Esophagus muscularis mucosa (tissue), 4 donors: ENCODE data around the gene DHX58. TPM values are rescaled to one million over a fixed set of nuclear protein-coding genes. Genes with fewer than 3 reads are reported as not detected.

ENCODE experiments used
- DNase-seq: peaks from one replicate; pipeline ENCODE4 v3.0.0-alpha.2; 2017; ENCODE audit errors: extremely low spot score
- H3K27ac ChIP-seq, 4 donors: fragments of 200-600 bp; sonication (generic); replicated peaks in 1 of 4; 1 replicate in 3 of 4; 2 replicates in 1 of 4; pipeline ENCODE4 v1.5.1; 2016 to 2019; ENCODE audit warnings: mild to moderate bottlenecking in 1 of 4
- H3K27me3 ChIP-seq, 4 donors: fragments of 200-600 bp; sonication (generic); one replicate each; pipeline versions ENCODE4 v1.5.1 to v1.6.0; 2016 to 2019
- H3K36me3 ChIP-seq, 4 donors: fragments of 200-600 bp; sonication (generic); one replicate each; pipeline ENCODE4 v1.5.1; 2016 to 2019
- H3K4me1 ChIP-seq, 4 donors: fragments of 200-600 bp; sonication (generic); one replicate each; pipeline ENCODE4 v1.5.1; 2016 to 2019
- H3K4me3 ChIP-seq, 4 donors: fragments of 200-600 bp; sonication (generic); 1 replicate in 2 of 4; 2 replicates in 2 of 4; pipeline ENCODE4 v1.5.1; 2016 to 2019; ENCODE audit warnings: mild to moderate bottlenecking in 4 of 4, moderate library complexity in 1 of 4
- H3K9me3 ChIP-seq, 4 donors: fragments of 200-600 bp; sonication (generic); 1 replicate in 3 of 4; 2 replicates in 1 of 4; pipeline ENCODE4 v1.5.1; 2016 to 2019
- EP300 ChIP-seq: sonication (generic); formaldehyde crosslinking; IDR thresholded peaks from one replicate; pipeline ENCODE4 v1.6.1; 2017; ENCODE audit warnings: antibody characterized with exemption
- POLR2A ChIP-seq: fragments of 450-650 bp; IDR thresholded peaks from one replicate; pipeline ENCODE4 v1.6.1; 2017; ENCODE audit warnings: antibody characterized with exemption, moderate library complexity, mild to moderate bottlenecking, low read depth
- POLR2AphosphoS5 ChIP-seq, 2 donors: sonication (generic); formaldehyde crosslinking; IDR thresholded peaks; one replicate each; pipeline ENCODE4 v1.6.1; 2017; ENCODE audit warnings: antibody characterized with exemption in 2 of 2
- WGBS: methylation state at CpG from one replicate; pipeline ENCODE4 v1.1.5; 2018; 5-methylcytosine and 5-hydroxymethylcytosine counted together
- intact Hi-C: fragments of 100-400 bp; cut with DNase I; formaldehyde crosslinking; loops from one replicate; pipeline ENCODE4 v1.15.1; 2023
- total RNA-seq, 4 donors: library from RNA; depleted of rRNA; stranded (reverse); fragments of >200 nt; gene quantifications; one replicate each; pipeline versions ENCODE4 v1.1.0 to v1.2.1, GENCODE V29; 2016
- TF ChIP-seq, protein P1 (sequence below), 3 experiments: fragments of 200-600 bp in 2 of 3; fragments of 450-650 bp in 1 of 3; sonication (generic) in 2 of 3; IDR thresholded peaks; one replicate each; pipeline ENCODE4 v1.5.1; 2017 to 2019; ENCODE audit warnings: antibody characterized with exemption in 3 of 3, mild to moderate bottlenecking in 2 of 3, moderate library complexity in 1 of 3

DHX58 gene
- total RNA-seq, 4 donors from 2014 or later: 9.6 to 11.7 (median 11.3) TPM

- WGBS: 70% methylated on average over 8 of the region's 8 CpGs
- peaks cover 0 to 64% (median 10%) of the 10 kb centered on the region in 4 donors for H3K27me3 ChIP-seq
Measured at GRCh38 chr17:42096360-42097111, 16.0 kb downstream of the DHX58 start.

DNA sequence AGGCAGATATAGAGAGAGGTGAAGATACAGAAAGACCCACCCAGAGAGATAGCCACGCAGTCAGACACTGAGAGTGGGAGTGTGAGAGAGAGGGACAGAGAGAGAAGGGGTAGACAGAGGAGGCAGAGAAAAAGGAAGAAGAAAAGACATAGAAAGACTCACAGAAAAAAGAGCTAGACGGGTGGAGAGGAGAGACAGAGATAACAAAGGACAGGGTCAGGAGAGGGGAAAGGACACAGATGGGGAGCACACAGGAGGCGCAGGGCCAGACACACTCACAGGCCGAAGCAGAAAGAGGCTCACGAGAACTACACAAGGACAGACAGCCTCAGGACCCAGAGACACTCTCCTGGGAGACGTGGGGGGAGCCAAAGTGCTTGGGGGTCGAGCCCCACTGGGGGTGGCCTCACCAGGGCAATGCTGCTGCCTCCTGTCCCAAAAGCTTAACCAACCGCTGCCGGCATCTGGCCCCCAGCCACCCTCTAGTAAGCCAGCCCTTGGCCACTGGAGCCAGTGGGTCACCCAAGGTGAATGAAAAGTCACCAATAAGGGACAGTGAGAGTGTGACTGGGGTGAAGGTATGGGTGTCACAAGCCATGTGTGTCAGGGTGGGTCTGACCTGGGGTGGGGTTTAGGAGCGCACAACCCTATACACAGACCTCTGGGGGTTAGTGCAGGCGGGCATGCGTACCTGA lies 18.0 kb downstream of the DHX58 start:
- H3K9me3 ChIP-seq: no peaks in the 10 kb centered on the region
- peaks cover 0 to 64% (median 10%) of the 10 kb centered on the region in 4 donors for H3K27me3 ChIP-seq
- TF ChIP-seq, protein P1, sequence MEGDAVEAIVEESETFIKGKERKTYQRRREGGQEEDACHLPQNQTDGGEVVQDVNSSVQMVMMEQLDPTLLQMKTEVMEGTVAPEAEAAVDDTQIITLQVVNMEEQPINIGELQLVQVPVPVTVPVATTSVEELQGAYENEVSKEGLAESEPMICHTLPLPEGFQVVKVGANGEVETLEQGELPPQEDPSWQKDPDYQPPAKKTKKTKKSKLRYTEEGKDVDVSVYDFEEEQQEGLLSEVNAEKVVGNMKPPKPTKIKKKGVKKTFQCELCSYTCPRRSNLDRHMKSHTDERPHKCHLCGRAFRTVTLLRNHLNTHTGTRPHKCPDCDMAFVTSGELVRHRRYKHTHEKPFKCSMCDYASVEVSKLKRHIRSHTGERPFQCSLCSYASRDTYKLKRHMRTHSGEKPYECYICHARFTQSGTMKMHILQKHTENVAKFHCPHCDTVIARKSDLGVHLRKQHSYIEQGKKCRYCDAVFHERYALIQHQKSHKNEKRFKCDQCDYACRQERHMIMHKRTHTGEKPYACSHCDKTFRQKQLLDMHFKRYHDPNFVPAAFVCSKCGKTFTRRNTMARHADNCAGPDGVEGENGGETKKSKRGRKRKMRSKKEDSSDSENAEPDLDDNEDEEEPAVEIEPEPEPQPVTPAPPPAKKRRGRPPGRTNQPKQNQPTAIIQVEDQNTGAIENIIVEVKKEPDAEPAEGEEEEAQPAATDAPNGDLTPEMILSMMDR (IDR thresholded peaks at IDR 0.05): no peak
- TF ChIP-seq POLR2A (no peak), POLR2AphosphoS5 (IDR thresholded peaks at IDR 0.05) (no peak), EP300 (no peak)
- no peaks in the 10 kb centered on the region for H3K36me3 ChIP-seq
- peaks cover 6 to 14% (median 10%) of the 10 kb centered on the region in 4 donors for H3K4me1 ChIP-seq
- no peak overlapping the region for H3K27ac ChIP-seq
- no peak for DNase-seq
- WGBS: 92% methylated on average over 12 of the region's 12 CpGs
- no peak overlapping the region for H3K4me3 ChIP-seq
- intact Hi-C loops: no loop called here

More at GRCh38 chr17:42096360-42097111, 16.0 kb downstream of the DHX58 start:
- intact Hi-C loops: no loop called here
- H3K9me3 ChIP-seq: no peaks in the 10 kb centered on the region
- no peak overlapping the region for H3K27ac ChIP-seq
- H3K4me1 ChIP-seq: peaks cover 6 to 14% (median 11%) of the 10 kb centered on the region in 4 donors
- no peak for DNase-seq
- no peaks in the 10 kb centered on the region for H3K36me3 ChIP-seq
- H3K4me3 ChIP-seq: no peak overlapping the region
- TF ChIP-seq POLR2AphosphoS5 (IDR thresholded peaks at IDR 0.05) (no peak), EP300 (no peak), POLR2A (no peak)
- TF ChIP-seq, protein P1 (IDR thresholded peaks at IDR 0.05): no peak

DNA sequence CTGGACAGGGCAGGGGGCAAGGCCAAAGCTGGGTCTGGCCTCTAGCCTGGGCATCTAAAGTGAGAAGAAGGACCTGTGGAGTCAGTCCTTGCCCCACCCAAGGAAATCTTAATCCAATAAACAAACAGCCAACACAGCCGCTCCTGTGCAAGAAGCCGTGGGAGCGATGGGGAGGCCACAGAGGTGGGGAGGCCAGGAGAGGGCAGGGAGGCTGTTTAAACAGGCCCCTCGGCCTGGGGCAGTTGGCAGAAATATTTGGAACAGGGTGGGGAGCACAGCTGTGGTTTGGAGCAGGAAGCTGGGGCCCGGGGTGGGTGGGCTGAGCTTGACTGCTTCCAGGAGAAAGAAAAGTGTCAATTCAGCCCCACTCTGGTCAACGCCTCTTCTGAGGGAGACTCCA lies 19.6 kb downstream of the DHX58 start:
- no peak overlapping the region for H3K27ac ChIP-seq

GRCh38 chr17:42090964-42091790 lies 21.3 kb downstream of the DHX58 start:
- no peak overlapping the region for H3K27ac ChIP-seq
- H3K4me1 ChIP-seq: no peaks in the 10 kb centered on the region
- intact Hi-C loops: no loop called here
- H3K4me3 ChIP-seq: no peak overlapping the region
- DNase-seq: no peak
- H3K36me3 ChIP-seq: no peaks in the 10 kb centered on the region
- no peaks in the 10 kb centered on the region for H3K9me3 ChIP-seq
- no peak for TF ChIP-seq EP300
- TF ChIP-seq, protein P1 (IDR thresholded peaks at IDR 0.05): no peak
- no peak for TF ChIP-seq POLR2AphosphoS5 (IDR thresholded peaks at IDR 0.05)
- no peak for TF ChIP-seq POLR2A
- peaks cover 0 to 55% (median 2%) of the 10 kb centered on the region in 4 donors for H3K27me3 ChIP-seq
- 83% methylated on average over 8 of the region's 8 CpGs for WGBS

More for the DNA sequence above, 19.6 kb downstream of the DHX58 start:
- H3K9me3 ChIP-seq: no peaks in the 10 kb centered on the region
- H3K27me3 ChIP-seq: peaks cover 0 to 71% (median 13%) of the 10 kb centered on the region in 4 donors
- TF ChIP-seq POLR2A (no peak), POLR2AphosphoS5 (IDR thresholded peaks at IDR 0.05) (no peak), EP300 (no peak)
- TF ChIP-seq, protein P1 (IDR thresholded peaks at IDR 0.05): no peak
- H3K4me1 ChIP-seq: peaks cover 1 to 7% (median 3%) of the 10 kb centered on the region in 4 donors
- intact Hi-C loops: no loop called here
- no peak overlapping the region for H3K4me3 ChIP-seq
- H3K36me3 ChIP-seq: no peaks in the 10 kb centered on the region
- DNase-seq: no peak
- WGBS: 68% methylated on average over 6 of the region's 6 CpGs
